Measurements from ENCODE around the gene ANO10. TPM values are rescaled to one million over a fixed set of nuclear protein-coding genes. Genes with fewer than 3 reads are reported as not detected.

Gene ANO10
- total RNA-seq, 1 experiment from 2014 or later = 22.8 TPM

- DNase-seq (ENCODE audit: low read depth) = no peak
These were observed 302.0 kb downstream of the ANO10 start for GRCh38 chr3:43319794-43320193.

- DNase-seq (ENCODE audit: low read depth) = no peak
These were observed 302.4 kb downstream of the ANO10 start for GRCh38 chr3:43319376-43319775.

GRCh38 chr3:43317461-43318316 lies 304.1 kb downstream of the ANO10 start:
- no peak for DNase-seq (ENCODE audit: low read depth)

- no peak for DNase-seq (ENCODE audit: low read depth)
These were observed 304.9 kb downstream of the ANO10 start for GRCh38 chr3:43316783-43317460.

Small RNA genes lying within 50 kb of the gene (small RNA-seq; reads per million reads assigned to genes)
- not detected for gene RF00019

Other genes with a start within 250 kb of the ANO10 start
- gene ABHD5, start 68.9 kb upstream of the ANO10 start, total RNA-seq (2014; rRNA removed; shearing (Covaris generic)) = 32.7 and 33.7 TPM in 2 replicates